ENCODE data around the gene CCDC92B. TPM values are rescaled to one million over a fixed set of nuclear protein-coding genes. Genes with fewer than 3 reads are reported as not detected.
"Not testable (repeated sequence)": the region's sequence is repeated elsewhere in the genome, so short reads cannot be mapped to it uniquely, and the experiment has no call there.

CCDC92B gene
- total and polyA plus RNA-seq, 8 donors = 0.12 to 1.7 (median 0.48) TPM; not detected in 5

DNA sequence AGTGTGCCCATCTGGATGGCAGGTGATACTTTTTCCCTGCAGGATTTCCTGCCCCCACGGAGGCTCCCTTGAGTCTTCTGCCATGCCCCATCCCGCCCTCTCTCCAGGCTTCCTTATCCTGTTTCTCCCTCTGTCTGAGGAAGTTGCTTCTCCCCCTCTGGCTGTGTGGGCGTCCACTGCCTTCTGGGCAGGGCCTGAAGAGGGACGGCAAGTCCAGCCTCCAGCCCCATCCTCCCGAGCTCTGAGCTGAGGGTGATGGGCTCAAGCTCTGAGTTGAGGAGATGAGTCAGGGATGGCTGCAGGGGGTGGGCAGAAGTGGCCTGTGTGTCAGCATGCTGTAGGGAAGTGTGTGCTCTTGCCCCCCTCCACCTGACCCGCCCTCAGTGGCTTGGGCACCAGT, 32.6 kb upstream of the CCDC92B start:
- Histone ChIP-seq H3K36me3 (no peaks in the 10 kb centered on the region), H3K9me3 (peaks cover 0 to 7% (median 5%) of the 10 kb centered on the region in 4 donors), H3K27me3 (peaks cover 4 to 41% (median 11%) of the 10 kb centered on the region in 3 donors), H3K4me3 (no peak overlapping the region), H3K4me1 (peaks cover under 1 to 12% (median 8%) of the 10 kb centered on the region in 4 donors), H3K27ac (no peak overlapping the region)
- intact Hi-C loops (cut with DNase I; ENCODE audit: low total_unique reads) = no loop called here
- 42 to 59% (median 45%) methylated on average over 5 to 6 of the region's 6 CpGs for WGBS, 5 donors
- DNase-seq = no peak
- TF ChIP-seq EP300 (IDR thresholded peaks at IDR 0.05) = no peak
- TF ChIP-seq, protein P1, sequence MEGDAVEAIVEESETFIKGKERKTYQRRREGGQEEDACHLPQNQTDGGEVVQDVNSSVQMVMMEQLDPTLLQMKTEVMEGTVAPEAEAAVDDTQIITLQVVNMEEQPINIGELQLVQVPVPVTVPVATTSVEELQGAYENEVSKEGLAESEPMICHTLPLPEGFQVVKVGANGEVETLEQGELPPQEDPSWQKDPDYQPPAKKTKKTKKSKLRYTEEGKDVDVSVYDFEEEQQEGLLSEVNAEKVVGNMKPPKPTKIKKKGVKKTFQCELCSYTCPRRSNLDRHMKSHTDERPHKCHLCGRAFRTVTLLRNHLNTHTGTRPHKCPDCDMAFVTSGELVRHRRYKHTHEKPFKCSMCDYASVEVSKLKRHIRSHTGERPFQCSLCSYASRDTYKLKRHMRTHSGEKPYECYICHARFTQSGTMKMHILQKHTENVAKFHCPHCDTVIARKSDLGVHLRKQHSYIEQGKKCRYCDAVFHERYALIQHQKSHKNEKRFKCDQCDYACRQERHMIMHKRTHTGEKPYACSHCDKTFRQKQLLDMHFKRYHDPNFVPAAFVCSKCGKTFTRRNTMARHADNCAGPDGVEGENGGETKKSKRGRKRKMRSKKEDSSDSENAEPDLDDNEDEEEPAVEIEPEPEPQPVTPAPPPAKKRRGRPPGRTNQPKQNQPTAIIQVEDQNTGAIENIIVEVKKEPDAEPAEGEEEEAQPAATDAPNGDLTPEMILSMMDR (IDR thresholded peaks at IDR 0.05) = no peak
- no peak for TF ChIP-seq POLR2A (IDR thresholded peaks at IDR 0.05)
- TF ChIP-seq POLR2AphosphoS5 (IDR thresholded peaks at IDR 0.05) = no peak

DNA sequence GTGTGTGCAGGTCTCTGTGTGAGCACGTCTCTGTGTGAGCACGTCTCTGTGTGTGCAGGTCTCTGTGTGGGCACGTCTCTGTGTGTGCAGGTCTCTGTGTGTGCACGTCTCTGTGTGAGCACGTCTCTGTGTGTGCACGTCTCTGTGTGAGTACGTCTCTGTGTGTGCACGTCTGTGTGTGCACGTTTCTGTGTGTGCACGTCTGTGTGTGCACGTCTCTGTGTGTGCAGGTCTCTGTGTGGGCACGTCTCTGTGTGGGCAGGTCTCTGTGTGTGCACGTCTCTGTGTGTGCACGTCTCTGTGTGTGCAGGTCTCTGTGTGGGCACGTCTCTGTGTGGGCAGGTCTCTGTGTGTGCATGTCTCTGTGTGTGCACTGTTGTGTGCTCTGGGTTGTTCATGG, 32.1 kb upstream of the CCDC92B start:
- DNase-seq; intact Hi-C loops (cut with DNase I; ENCODE audit: low total_unique reads); H3K9me3 ChIP-seq; H3K4me3 ChIP-seq; H3K27ac ChIP-seq; H3K36me3 ChIP-seq: not testable (repeated sequence)
- 91 to 95% (median 92%) methylated on average over 9 to 15 of the region's 15 CpGs for WGBS, 5 donors
- peaks cover 5 to 15% (median 12%) of the 10 kb centered on the region in 4 donors for H3K4me1 ChIP-seq
- peaks cover 8 to 46% (median 16%) of the 10 kb centered on the region in 3 donors for H3K27me3 ChIP-seq

DNA sequence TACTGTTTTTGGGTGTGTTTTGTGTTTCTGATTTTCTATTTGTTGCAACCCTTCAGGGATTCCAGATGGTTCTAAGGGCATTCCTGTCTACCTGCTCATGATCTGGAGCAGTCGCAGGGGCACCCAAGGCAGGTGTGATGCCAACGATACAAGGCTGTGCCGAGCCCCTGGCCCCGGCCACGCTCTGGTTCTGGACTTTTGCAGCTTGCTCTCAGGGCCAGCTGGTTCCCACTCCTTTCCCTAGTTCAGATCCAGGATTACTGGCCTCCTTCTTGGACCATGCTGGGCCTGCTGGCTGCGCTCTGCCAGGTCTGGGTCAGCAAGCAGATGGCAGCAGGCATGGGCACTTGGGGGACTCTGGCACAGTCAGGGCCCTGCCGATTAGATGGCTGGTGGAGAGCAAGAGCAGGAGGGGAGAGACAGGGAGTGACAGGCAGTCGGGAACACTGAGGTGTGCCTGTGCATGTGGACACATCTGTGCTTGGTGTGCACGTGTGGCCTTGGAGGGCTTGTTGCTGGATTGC, 31.5 kb upstream of the CCDC92B start:
- Histone ChIP-seq H3K4me3 (no peak overlapping the region), H3K36me3 (no peaks in the 10 kb centered on the region), H3K27ac (no peak overlapping the region), H3K4me1 (peaks cover 5 to 14% (median 11%) of the 10 kb centered on the region in 4 donors), H3K9me3 (peaks cover 0 to 7% (median 5%) of the 10 kb centered on the region in 4 donors), H3K27me3 (peaks cover 8 to 52% (median 22%) of the 10 kb centered on the region in 3 donors)
- intact Hi-C loops (cut with DNase I; ENCODE audit: low total_unique reads) = no loop called here
- TF ChIP-seq, protein P1 (IDR thresholded peaks at IDR 0.05) = no peak
- TF ChIP-seq POLR2A (IDR thresholded peaks at IDR 0.05) (no peak), POLR2AphosphoS5 (IDR thresholded peaks at IDR 0.05) (no peak), EP300 (IDR thresholded peaks at IDR 0.05) (no peak)
- WGBS, 5 donors = 84 to 89% (median 88%) methylated on average over 9 of the region's 9 CpGs
- no peak for DNase-seq

DNA sequence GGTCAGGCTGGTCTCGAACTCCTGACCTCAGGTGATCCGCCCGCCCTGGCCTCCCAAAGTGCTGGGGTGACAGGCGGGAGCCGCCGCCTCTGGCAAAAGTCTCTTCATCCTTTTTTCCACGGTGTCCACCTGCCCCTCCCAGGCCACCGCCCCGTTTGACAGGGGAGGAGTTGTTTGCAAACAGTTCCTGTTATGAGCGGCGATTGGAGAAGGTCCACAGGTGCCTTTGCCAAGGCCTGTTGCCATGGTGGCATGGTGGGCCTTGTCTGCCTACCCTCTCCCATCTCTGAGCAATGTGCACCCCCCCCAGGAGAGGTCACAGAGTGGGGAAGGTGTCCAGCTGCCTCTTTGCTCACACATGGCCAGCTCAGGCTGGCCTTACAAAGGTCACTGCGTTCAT, 30.8 kb upstream of the CCDC92B start:
- TF ChIP-seq POLR2A (IDR thresholded peaks at IDR 0.05) = no peak
- TF ChIP-seq, protein P1 (IDR thresholded peaks at IDR 0.05) = no peak
- TF ChIP-seq EP300 (IDR thresholded peaks at IDR 0.05) = no peak
- TF ChIP-seq POLR2AphosphoS5 (IDR thresholded peaks at IDR 0.05) = no peak
- WGBS, 5 donors = 63 to 78% (median 70%) methylated on average over 7 to 12 of the region's 12 CpGs
- intact Hi-C loops (cut with DNase I; ENCODE audit: low total_unique reads) = no loop called here
- Histone ChIP-seq H3K4me1 (peaks cover 5 to 14% (median 11%) of the 10 kb centered on the region in 4 donors), H3K36me3 (no peaks in the 10 kb centered on the region), H3K27me3 (peaks cover 8 to 59% (median 29%) of the 10 kb centered on the region in 3 donors), H3K4me3 (no peak overlapping the region), H3K9me3 (peaks cover 0 to 7% (median 5%) of the 10 kb centered on the region in 4 donors), H3K27ac (no peak overlapping the region)
- DNase-seq = no peak

DNA sequence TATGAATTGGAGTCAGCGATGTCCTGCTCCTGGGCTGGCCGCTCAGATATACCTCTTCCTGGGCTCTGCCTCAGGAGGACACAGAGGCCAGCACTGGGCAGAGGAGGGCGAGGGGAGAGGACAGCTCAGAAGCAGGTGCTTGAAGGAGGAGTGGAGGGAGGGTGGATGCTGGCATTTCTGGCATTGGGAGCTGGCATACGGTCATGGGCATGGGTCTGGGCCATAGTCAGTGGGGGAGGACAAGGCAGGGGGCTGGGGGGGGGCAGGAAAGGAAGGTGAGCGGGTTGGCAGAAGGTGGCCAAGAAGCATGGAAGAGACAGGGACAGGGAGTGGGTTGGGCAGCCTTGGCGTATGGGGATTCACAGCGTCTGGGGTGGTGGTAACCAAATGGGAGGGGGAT, 30.1 kb upstream of the CCDC92B start:
- Histone ChIP-seq H3K27ac (no peak overlapping the region), H3K36me3 (no peaks in the 10 kb centered on the region), H3K4me3 (no peak overlapping the region), H3K27me3 (peaks cover 8 to 66% (median 32%) of the 10 kb centered on the region in 3 donors), H3K4me1 (peaks cover 5 to 14% (median 11%) of the 10 kb centered on the region in 4 donors), H3K9me3 (peaks cover 0 to 7% (median 5%) of the 10 kb centered on the region in 4 donors)
- TF ChIP-seq POLR2A (IDR thresholded peaks at IDR 0.05) = no peak
- TF ChIP-seq, protein P1 (IDR thresholded peaks at IDR 0.05) = no peak
- TF ChIP-seq EP300 (IDR thresholded peaks at IDR 0.05) = no peak
- TF ChIP-seq POLR2AphosphoS5 (IDR thresholded peaks at IDR 0.05) = no peak
- 71 to 83% (median 78%) methylated on average over 7 of the region's 7 CpGs for WGBS, 5 donors
- intact Hi-C loops (cut with DNase I; ENCODE audit: low total_unique reads) = no loop called here
- DNase-seq = no peak

All from stomach (tissue), 9 donors.